ENCODE data around the gene AHCTF1.
"Not testable (repeated sequence)": the region's sequence is repeated elsewhere in the genome, so short reads cannot be mapped to it uniquely, and the experiment has no call there.

The AHCTF1 gene

GRCh38 chr1:246836209-246836966, 95.4 kb downstream of the AHCTF1 start:
- DNase-seq (ENCODE audit: low read depth in 2 of 2), result no peak

GRCh38 chr1:246831543-246831942, 100.2 kb downstream of the AHCTF1 start:
- DNase-seq (ENCODE audit: low read depth in 2 of 2), result no peak

- no peak for DNase-seq (ENCODE audit: low read depth in 2 of 2)
These were observed 102.9 kb downstream of the AHCTF1 start for GRCh38 chr1:246828818-246829217.

- DNase-seq (ENCODE audit: low read depth in 2 of 2), result no peak
These were observed 104.4 kb downstream of the AHCTF1 start for GRCh38 chr1:246827396-246827795.

GRCh38 chr1:246825557-246826175, 106.1 kb downstream of the AHCTF1 start:
- no peak for DNase-seq (ENCODE audit: low read depth in 2 of 2)

GRCh38 chr1:246824541-246824940, 107.2 kb downstream of the AHCTF1 start:
- no peak for DNase-seq (ENCODE audit: low read depth in 2 of 2)

GRCh38 chr1:246822154-246822553, 109.6 kb downstream of the AHCTF1 start:
- DNase-seq (ENCODE audit: low read depth in 2 of 2), result not testable (repeated sequence)

GRCh38 chr1:246820666-246821065, 111.1 kb downstream of the AHCTF1 start:
- DNase-seq (ENCODE audit: low read depth in 2 of 2), result no peak

- not testable (repeated sequence) for DNase-seq (ENCODE audit: low read depth in 2 of 2)
These were observed 114.0 kb downstream of the AHCTF1 start for GRCh38 chr1:246817778-246818177.

GRCh38 chr1:246815693-246816270, 116.0 kb downstream of the AHCTF1 start:
- no peak for DNase-seq (ENCODE audit: low read depth in 2 of 2)

GRCh38 chr1:246814890-246815289, 116.9 kb downstream of the AHCTF1 start:
- DNase-seq (ENCODE audit: low read depth in 2 of 2), result no peak

- not testable (repeated sequence) for DNase-seq (ENCODE audit: low read depth in 2 of 2)
These were observed 118.4 kb downstream of the AHCTF1 start for GRCh38 chr1:246813325-246813724.

GRCh38 chr1:246811985-246812384, 119.8 kb downstream of the AHCTF1 start:
- no peak for DNase-seq (ENCODE audit: low read depth in 2 of 2)

GRCh38 chr1:246809473-246809872, 122.3 kb downstream of the AHCTF1 start:
- DNase-seq (ENCODE audit: low read depth in 2 of 2), result no peak

GRCh38 chr1:246805135-246805716, 126.5 kb downstream of the AHCTF1 start:
- no peak for DNase-seq (ENCODE audit: low read depth in 2 of 2)

GRCh38 chr1:246803883-246804282, 127.9 kb downstream of the AHCTF1 start:
- no peak for DNase-seq (ENCODE audit: low read depth in 2 of 2)

- DNase-seq (ENCODE audit: low read depth in 2 of 2), result no peak
These were observed 128.4 kb downstream of the AHCTF1 start for GRCh38 chr1:246803373-246803772.

GRCh38 chr1:246801241-246802020, 130.3 kb downstream of the AHCTF1 start:
- DNase-seq (ENCODE audit: low read depth in 2 of 2), result no peak

- no peak for DNase-seq (ENCODE audit: low read depth in 2 of 2)
These were observed 131.0 kb downstream of the AHCTF1 start for GRCh38 chr1:246800756-246801155.

GRCh38 chr1:246800356-246800755, 131.4 kb downstream of the AHCTF1 start:
- no peak for DNase-seq (ENCODE audit: low read depth in 2 of 2)

- DNase-seq (ENCODE audit: low read depth in 2 of 2), result no peak
These were observed 132.9 kb downstream of the AHCTF1 start for GRCh38 chr1:246798606-246799496.

All from stimulated activated CD8-positive, alpha-beta memory T cell treated with anti-CD3 and anti-CD28 coated beads, Interleukin-15, amount 100 ng/mL, for 4 hours (primary cell).